Measurements from ENCODE around the gene SPEM1.

DNA sequence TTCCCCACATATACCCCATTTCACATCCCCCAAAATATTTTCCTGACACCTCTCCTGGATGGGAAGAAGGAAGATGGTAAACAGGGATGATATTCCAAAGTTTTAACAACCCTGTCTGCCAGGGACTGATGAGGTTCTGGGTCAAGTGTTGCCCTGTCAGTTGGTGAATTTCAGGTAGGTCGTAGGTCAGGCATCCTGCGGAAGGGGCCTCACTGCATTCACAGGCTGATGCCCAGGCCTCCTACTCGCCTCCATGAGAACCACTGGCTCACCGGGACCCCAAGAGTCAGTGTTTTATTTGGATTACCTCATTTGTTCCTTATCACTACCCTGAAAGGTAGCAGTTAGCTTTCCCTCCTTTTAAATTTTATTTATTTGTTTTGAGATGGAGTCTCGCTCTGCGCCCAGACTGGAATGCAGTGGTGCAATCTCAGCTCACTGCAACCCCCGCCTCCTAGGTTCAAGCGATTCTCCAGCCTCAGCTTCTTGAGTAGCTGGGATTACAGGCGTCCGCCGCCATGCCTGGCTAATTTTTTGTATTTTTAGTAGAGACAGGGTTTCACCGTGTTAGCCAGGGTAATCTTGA, 48.8 kb downstream of the SPEM1 start:
- TF ChIP-seq, protein P1, sequence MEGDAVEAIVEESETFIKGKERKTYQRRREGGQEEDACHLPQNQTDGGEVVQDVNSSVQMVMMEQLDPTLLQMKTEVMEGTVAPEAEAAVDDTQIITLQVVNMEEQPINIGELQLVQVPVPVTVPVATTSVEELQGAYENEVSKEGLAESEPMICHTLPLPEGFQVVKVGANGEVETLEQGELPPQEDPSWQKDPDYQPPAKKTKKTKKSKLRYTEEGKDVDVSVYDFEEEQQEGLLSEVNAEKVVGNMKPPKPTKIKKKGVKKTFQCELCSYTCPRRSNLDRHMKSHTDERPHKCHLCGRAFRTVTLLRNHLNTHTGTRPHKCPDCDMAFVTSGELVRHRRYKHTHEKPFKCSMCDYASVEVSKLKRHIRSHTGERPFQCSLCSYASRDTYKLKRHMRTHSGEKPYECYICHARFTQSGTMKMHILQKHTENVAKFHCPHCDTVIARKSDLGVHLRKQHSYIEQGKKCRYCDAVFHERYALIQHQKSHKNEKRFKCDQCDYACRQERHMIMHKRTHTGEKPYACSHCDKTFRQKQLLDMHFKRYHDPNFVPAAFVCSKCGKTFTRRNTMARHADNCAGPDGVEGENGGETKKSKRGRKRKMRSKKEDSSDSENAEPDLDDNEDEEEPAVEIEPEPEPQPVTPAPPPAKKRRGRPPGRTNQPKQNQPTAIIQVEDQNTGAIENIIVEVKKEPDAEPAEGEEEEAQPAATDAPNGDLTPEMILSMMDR (IDR thresholded peaks at IDR 0.05): no peak
- no peak for TF ChIP-seq POLR2A (IDR thresholded peaks at IDR 0.05)
- no peak for TF ChIP-seq EP300 (IDR thresholded peaks at IDR 0.05)

Data from gastroesophageal sphincter (tissue), 3 donors.